ENCODE data around the gene NEURL1.
"Not testable (repeated sequence)": the region's sequence is repeated elsewhere in the genome, so short reads cannot be mapped to it uniquely, and the experiment has no call there.

NEURL1 gene

GRCh38 chr10:103459615-103460014 lies 33.9 kb upstream of the NEURL1 start:
- DNase-seq (ENCODE audit: extremely low read depth in 1 of 2, low read depth in 1 of 2): no peak

GRCh38 chr10:103463499-103463898 lies 30.0 kb upstream of the NEURL1 start:
- no peak for DNase-seq (ENCODE audit: extremely low read depth in 1 of 2, low read depth in 1 of 2)

- no peak for DNase-seq (ENCODE audit: extremely low read depth in 1 of 2, low read depth in 1 of 2)
Measured at GRCh38 chr10:103465411-103466179, 27.9 kb upstream of the NEURL1 start.

DNA sequence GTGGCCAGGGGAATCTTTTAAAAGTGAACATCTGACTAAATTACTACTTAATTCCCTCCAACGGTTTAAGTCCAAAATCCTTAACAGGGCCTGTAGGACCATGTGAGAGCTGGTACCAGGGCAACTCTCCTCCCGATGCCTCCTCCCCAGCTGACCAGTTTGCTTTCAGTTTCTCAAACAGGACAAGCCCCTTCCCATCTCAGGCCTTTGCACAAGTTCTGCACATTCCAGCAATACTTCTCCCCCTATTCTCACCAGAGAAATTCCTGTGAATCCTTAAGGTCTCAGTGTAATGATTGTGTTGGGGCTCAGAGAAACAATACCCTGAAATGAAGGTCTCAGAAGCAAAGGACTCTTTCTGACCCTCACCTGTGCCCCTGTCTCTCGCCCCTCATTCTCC lies 26.8 kb upstream of the NEURL1 start:
- DNase-seq (ENCODE audit: extremely low read depth in 1 of 2, low read depth in 1 of 2): no peak

- DNase-seq (ENCODE audit: extremely low read depth in 1 of 2, low read depth in 1 of 2): no peak
Measured at GRCh38 chr10:103467406-103467805, 26.1 kb upstream of the NEURL1 start.

- no peak for DNase-seq (ENCODE audit: extremely low read depth in 1 of 2, low read depth in 1 of 2)
Measured at GRCh38 chr10:103469201-103469600, 24.3 kb upstream of the NEURL1 start.

DNA sequence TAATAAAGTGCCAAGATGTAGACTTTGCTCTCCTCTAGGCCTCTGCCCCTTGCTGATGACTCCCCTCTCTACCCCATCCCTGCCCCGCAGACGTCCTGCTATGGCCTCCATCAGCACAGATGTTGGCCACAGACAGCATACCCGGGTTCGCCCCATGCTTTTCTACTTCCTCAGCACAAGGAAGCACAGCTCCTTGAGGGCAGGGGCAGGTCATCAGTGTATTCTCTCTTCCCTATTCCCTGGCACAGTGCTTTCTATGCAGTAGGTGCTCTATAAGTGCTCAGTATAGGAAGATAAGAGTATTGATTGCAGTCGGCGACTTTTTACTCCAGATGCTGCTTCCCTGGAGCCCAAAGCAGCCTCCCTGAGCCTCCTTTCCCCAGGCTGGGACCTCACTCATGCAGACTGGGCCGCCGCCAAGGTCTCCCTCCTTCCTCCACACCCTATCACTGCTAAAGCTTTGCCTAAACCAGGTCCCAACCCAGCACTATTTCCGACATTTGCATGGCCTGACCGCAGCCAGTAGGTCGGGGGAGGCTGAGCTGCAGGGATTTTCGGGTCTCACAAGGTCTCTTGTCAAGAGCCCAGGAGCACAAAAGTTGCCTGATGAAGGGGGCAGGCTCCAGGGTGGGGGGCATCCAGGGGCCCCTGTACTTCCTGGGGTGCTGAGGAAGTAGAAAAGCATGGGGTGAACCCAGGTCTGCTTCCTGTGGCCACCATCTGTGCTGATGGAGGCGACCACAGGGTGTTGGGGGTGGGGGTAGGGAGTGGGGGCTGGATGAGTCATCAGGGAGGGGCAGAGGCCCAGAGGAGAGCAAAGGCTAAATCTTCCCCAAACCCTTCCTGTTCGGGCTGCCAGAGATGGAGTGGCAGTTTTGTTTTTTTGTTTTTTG lies 22.5 kb upstream of the NEURL1 start:
- DNase-seq (ENCODE audit: extremely low read depth in 1 of 2, low read depth in 1 of 2): peak; percentile 35 to 56

DNA sequence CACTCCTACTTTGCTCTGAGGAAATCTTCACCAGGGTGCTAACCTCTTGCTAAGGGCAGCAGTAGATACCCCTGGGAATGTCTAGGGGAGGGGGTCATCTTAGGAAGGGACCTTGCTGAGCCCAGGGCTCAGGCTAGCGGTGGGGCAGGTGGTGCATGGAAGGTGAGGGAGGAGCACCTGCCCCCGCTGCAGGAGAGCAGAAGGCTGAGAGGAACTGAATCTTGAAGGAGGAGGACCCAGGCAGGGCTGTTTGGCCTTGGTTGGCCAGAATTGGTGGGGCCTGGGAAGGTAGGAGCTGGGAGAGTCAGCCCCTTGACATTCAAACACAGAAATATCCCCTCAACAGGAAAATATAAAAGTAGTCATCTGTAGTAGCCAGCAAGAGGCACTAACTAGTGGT lies 21.5 kb upstream of the NEURL1 start:
- DNase-seq (ENCODE audit: extremely low read depth in 1 of 2, low read depth in 1 of 2): no peak

DNA sequence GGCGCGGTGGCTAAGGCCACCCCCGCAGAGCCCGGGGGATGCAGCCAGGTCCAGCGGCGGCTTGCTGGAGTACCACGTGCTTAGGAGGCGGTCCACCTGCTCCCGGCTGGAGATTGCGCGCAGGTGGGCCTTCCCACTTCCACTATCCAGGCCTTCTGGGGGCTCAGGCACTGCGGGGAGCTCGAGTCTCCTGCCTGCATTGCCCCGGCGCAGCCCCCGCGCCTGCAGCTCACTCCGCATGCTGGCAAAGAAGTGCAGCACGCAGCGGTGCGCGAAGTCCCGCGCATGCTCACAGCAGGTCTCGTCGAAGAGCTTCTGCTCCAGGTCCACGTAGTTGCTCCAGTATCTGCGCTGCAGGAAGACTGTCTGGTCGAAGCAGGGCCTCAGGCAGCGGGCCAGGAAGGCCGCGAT lies 20.2 kb upstream of the NEURL1 start:
- no peak for DNase-seq (ENCODE audit: extremely low read depth in 1 of 2, low read depth in 1 of 2)

GRCh38 chr10:103474077-103474476 lies 19.4 kb upstream of the NEURL1 start:
- no peak for DNase-seq (ENCODE audit: extremely low read depth in 1 of 2, low read depth in 1 of 2)

GRCh38 chr10:103475437-103475836 lies 18.1 kb upstream of the NEURL1 start:
- no peak for DNase-seq (ENCODE audit: extremely low read depth in 1 of 2, low read depth in 1 of 2)

- DNase-seq (ENCODE audit: extremely low read depth in 1 of 2, low read depth in 1 of 2): no peak
Measured at GRCh38 chr10:103476046-103476768, 17.3 kb upstream of the NEURL1 start.

DNA sequence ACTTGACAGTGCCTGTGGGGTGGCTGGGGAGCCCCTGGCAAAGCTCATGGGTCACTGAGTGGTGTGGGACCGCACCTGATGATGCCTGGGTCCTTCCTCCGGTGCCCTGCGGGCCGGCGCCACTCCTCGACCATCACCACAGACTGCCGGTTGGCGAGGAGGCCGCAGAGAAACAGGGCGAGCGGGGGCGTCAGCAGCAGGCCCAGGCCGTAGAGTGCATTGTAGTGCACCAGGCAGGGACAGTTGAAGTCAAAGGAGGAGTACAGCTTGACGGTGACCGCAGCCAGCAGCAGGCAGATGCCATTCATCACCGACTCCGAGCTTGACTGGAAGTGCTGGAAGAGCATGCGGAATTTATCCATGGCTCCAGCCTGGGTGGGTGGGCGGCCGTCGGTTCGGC lies 14.8 kb upstream of the NEURL1 start:
- no peak for DNase-seq (ENCODE audit: extremely low read depth in 1 of 2, low read depth in 1 of 2)

DNA sequence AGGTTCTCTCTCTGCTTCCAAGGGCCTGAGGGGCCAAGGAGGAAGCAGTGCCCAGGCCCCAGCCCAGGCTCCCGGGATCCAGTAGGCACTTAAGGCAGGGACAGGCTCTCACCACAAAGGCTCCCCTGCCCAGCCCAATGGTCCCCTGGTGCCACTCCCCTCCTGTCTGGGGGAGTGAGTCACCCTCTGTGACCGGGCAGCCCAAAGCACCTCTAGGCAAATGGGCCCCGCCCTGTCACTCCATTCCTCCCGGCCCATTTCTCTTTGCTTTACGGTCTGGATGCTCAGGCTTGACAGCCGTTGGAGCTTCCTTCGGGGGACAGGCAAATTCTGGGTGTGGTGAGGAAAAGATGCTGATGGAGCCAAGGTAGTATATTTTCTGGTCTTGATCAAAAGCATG lies 14.4 kb upstream of the NEURL1 start, which contains the start of gene CALHM3:
Gene CALHM3 (minus strand): TSS at position 106 of the 400 bp plus-strand sequence. CDS start 208 bp downstream, outside the sequence.
- DNase-seq (ENCODE audit: extremely low read depth in 1 of 2, low read depth in 1 of 2): no peak

GRCh38 chr10:103480521-103480920 lies 13.0 kb upstream of the NEURL1 start:
- no peak for DNase-seq (ENCODE audit: extremely low read depth in 1 of 2, low read depth in 1 of 2)

DNA sequence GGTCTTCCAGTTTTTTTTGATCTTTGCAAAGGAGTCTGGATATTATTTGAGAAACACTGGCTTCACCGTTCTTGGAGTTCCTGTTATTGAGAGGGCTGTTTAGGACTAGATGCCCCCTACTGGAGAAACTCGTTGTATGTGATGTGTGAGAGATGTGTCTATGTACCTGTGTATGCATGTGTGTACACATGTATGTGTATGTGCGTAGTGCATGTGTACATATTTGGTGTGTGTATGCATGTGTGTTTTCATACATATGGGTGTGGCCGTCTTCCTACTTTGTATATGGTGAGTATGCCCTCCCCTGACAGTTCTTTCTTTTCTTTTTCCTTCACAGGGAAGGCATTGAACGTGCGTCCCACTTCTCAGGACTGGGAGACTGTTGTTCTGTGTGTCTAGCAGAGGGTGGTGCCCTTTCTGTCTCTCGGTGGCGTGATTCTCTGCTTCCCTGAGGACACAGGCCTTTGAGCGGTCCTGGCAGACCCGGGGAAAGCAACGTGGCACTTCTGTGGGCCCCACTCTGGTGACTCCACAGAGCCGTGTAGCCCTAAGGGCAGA lies 11.5 kb upstream of the NEURL1 start:
- DNase-seq (ENCODE audit: extremely low read depth in 1 of 2, low read depth in 1 of 2): peak in 1 of 2 donors; percentile 7

GRCh38 chr10:103486635-103487409 lies 6.7 kb upstream of the NEURL1 start:
- DNase-seq (ENCODE audit: extremely low read depth in 1 of 2, low read depth in 1 of 2): not testable (repeated sequence)

DNA sequence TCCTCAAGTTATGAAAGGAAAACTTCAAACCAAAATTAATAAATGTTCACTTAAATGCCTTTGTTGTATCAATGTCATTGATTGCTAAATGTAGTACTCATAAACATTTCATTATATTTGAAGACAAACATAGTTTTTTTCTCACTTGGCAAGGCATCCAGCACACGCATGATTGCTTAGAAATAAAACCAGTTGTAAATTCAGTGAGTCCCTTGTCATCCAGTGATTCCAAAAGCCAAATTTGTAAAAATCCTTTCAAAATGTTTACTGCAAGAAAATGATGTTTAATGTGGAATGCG lies 6.1 kb upstream of the NEURL1 start:
- no peak for DNase-seq (ENCODE audit: extremely low read depth in 1 of 2, low read depth in 1 of 2)

GRCh38 chr10:103490986-103491314 lies 2.6 kb upstream of the NEURL1 start:
- DNase-seq (ENCODE audit: extremely low read depth in 1 of 2, low read depth in 1 of 2): no peak

GRCh38 chr10:103491729-103492364 lies 1.7 kb upstream of the NEURL1 start:
- no peak for DNase-seq (ENCODE audit: extremely low read depth in 1 of 2, low read depth in 1 of 2)

Measured in activated CD8-positive, alpha-beta memory T cell treated with anti-CD3 and anti-CD28 coated beads for 1 hour (primary cell).